ENCODE data around the gene XPOT.

DNA sequence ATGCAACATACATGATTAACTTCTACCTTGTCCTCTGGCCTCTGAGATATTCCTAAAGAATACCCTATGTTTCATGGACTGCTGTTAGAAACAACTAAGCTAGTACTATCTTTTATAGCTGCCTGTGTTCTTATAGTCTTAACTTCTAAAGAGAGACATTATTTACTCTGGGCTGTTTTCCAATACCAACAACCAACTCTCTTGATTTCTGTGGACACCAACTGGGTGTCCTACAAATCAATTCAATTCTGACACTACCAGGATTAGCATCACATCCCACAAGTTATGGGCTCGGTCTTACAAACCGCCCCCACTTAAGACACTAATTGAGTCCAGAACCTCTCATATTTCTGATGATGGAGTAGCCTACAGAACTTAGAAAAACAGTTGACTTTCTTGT is 8.3 kb downstream of the XPOT start:
- no peak for TF ChIP-seq POLR2A (IDR thresholded peaks at IDR 0.05)
- TF ChIP-seq, protein P1, sequence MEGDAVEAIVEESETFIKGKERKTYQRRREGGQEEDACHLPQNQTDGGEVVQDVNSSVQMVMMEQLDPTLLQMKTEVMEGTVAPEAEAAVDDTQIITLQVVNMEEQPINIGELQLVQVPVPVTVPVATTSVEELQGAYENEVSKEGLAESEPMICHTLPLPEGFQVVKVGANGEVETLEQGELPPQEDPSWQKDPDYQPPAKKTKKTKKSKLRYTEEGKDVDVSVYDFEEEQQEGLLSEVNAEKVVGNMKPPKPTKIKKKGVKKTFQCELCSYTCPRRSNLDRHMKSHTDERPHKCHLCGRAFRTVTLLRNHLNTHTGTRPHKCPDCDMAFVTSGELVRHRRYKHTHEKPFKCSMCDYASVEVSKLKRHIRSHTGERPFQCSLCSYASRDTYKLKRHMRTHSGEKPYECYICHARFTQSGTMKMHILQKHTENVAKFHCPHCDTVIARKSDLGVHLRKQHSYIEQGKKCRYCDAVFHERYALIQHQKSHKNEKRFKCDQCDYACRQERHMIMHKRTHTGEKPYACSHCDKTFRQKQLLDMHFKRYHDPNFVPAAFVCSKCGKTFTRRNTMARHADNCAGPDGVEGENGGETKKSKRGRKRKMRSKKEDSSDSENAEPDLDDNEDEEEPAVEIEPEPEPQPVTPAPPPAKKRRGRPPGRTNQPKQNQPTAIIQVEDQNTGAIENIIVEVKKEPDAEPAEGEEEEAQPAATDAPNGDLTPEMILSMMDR (IDR thresholded peaks at IDR 0.05) = no peak

Measured in lower leg skin (tissue), 3 donors.